ENCODE measurements around the gene ACSS3. TPM values are rescaled to one million over a fixed set of nuclear protein-coding genes. Genes with fewer than 3 reads are reported as not detected.
A peak's percentile ranks its signal among the peaks of the same experiment; 100 is the strongest.

ACSS3 gene
- total and polyA plus RNA-seq, 10 of the 15 experiments (the other 5 are each of a cell fraction or from before 2014, with no cell fraction given): 0.06 to 0.31 TPM; not detected in 8

- Histone ChIP-seq H3K27ac (ENCODE audit: control insufficient read depth, insufficient read depth) (no peak overlapping the region), H3K79me2 (ENCODE audit: control insufficient read depth, insufficient read depth, low read length) (no peaks in the 10 kb centered on the region), H3K4me3 (no peak overlapping the region), H3K36me3 (ENCODE audit: control insufficient read depth in 2 of 2, insufficient read depth in 2 of 2, low read length in 1 of 2) (no peaks in the 10 kb centered on the region), H3K9me3 (replicated peaks; ENCODE audit: control insufficient read depth, insufficient read depth, low read length) (no peaks in the 10 kb centered on the region), H2AFZ (ENCODE audit: control insufficient read depth, low read depth, low read length) (no peak overlapping the region), H3K4me2 (ENCODE audit: control insufficient read depth, insufficient read depth) (no peak overlapping the region), H3K27me3 (replicated peaks in 1 of 2; ENCODE audit: control insufficient read depth in 2 of 2, insufficient read depth in 2 of 2, low read length in 1 of 2) (no peaks in the 10 kb centered on the region), H4K20me1 (ENCODE audit: control insufficient read depth, insufficient read depth) (no peaks in the 10 kb centered on the region), H3K9ac (ENCODE audit: control insufficient read depth, insufficient read depth, low read length) (no peak overlapping the region), H3K4me1 (ENCODE audit: control insufficient read depth, insufficient read depth, low read length) (no peaks in the 10 kb centered on the region)
- WGBS (ENCODE audit: insufficient coverage, insufficient replicate concordance, low lambda C conversion rate, missing lambda C conversion rate): 39% methylated on average over 8 of the region's 8 CpGs
- SMC1A ChIA-PET (ENCODE audit: uncharacterized antibody, unreplicated experiment): interaction anchor here (0.5 kb wide), 1 partner anchor 706 kb away, joined by 3 read pairs; no protein-coding TSS in a partner anchor
- FAIRE-seq (no peak), ATAC-seq (no peak), DNase-seq (ENCODE audit: low read depth, low spot score) (no peak)
- POLR2A ChIA-PET: no interaction called here
- TF ChIP-seq RAD51 (IDR thresholded peaks at IDR 0.05): no peak
- no TSS peak for BruUV-seq (replicated peaks)
- RAD21 ChIA-PET (ENCODE audit: unreplicated experiment): no interaction called here
- intact Hi-C loops (cut with micrococcal nuclease; ENCODE audit: unreplicated experiment) (no loop called here), in situ Hi-C loops (cut with MboI) (no loop called here)
- CTCF ChIA-PET: interaction anchor here (2.6 kb wide), 1 partner anchor 10 kb away, joined by 9 read pairs; no protein-coding TSS in a partner anchor
These were observed 47.8 kb downstream of the ACSS3 start for GRCh38 chr12:81125691-81126090.

- Histone ChIP-seq H3K4me1 (ENCODE audit: control insufficient read depth, insufficient read depth, low read length) (no peaks in the 10 kb centered on the region), H4K20me1 (ENCODE audit: control insufficient read depth, insufficient read depth) (no peaks in the 10 kb centered on the region), H3K36me3 (ENCODE audit: control insufficient read depth in 2 of 2, insufficient read depth in 2 of 2, low read length in 1 of 2) (no peaks in the 10 kb centered on the region), H3K4me2 (ENCODE audit: control insufficient read depth, insufficient read depth) (no peak overlapping the region), H3K9ac (ENCODE audit: control insufficient read depth, insufficient read depth, low read length) (no peak overlapping the region), H2AFZ (ENCODE audit: control insufficient read depth, low read depth, low read length) (no peak overlapping the region), H3K27me3 (replicated peaks in 1 of 2; ENCODE audit: control insufficient read depth in 2 of 2, insufficient read depth in 2 of 2, low read length in 1 of 2) (no peaks in the 10 kb centered on the region), H3K9me3 (replicated peaks; ENCODE audit: control insufficient read depth, insufficient read depth, low read length) (no peaks in the 10 kb centered on the region), H3K79me2 (ENCODE audit: control insufficient read depth, insufficient read depth, low read length) (no peaks in the 10 kb centered on the region), H3K27ac (ENCODE audit: control insufficient read depth, insufficient read depth) (no peak overlapping the region), H3K4me3 (no peak overlapping the region)
- intact Hi-C loops (cut with micrococcal nuclease; ENCODE audit: unreplicated experiment) (loop anchor here (1.0 to 2.0 kb wide), 3 partner anchors 292 to 717 kb away; no protein-coding TSS in a partner anchor), in situ Hi-C loops (cut with MboI) (no loop called here)
- no TSS peak for BruUV-seq (replicated peaks)
- WGBS (ENCODE audit: insufficient coverage, insufficient replicate concordance, low lambda C conversion rate, missing lambda C conversion rate): 0% methylated on average over 2 of the region's 2 CpGs
- CTCF ChIA-PET: interaction anchor here (1.2 to 2.5 kb wide), 5 partner anchors 9 to 656 kb away, joined by 3 to 12 read pairs (median 11); no protein-coding TSS in a partner anchor
- POLR2A ChIA-PET: no interaction called here
- SMC1A ChIA-PET (ENCODE audit: uncharacterized antibody, unreplicated experiment): interaction anchor here (0.6 to 1.3 kb wide), 2 partner anchors 9 kb away, joined by 3 to 4 read pairs; no protein-coding TSS in a partner anchor
- peak; percentile 5 for DNase-seq (ENCODE audit: low read depth, low spot score)
- RAD21 ChIA-PET (ENCODE audit: unreplicated experiment): no interaction called here
- FAIRE-seq: peak; percentile 88
- ATAC-seq: peak; percentile 90
- TF ChIP-seq KLF5 (IDR thresholded peaks at IDR 0.05; ENCODE audit: partially characterized antibody): no peak
- TF ChIP-seq YY1 (IDR thresholded peaks at IDR 0.05; ENCODE audit: low read depth, low read length): no peak
- TF ChIP-seq SMC3 (IDR thresholded peaks at IDR 0.05; ENCODE audit: borderline replicate concordance, low read length): peak; percentile 61; the same call in 1 of the 2 replicates
- TF ChIP-seq RAD21 (IDR thresholded peaks at IDR 0.05; ENCODE audit: insufficient read depth, low read depth, low read length): peak; percentile 60
- TF ChIP-seq NBN (IDR thresholded peaks at IDR 0.05): no peak
- no peak for TF ChIP-seq TCF3 (IDR thresholded peaks at IDR 0.05; ENCODE audit: borderline replicate concordance, insufficient read depth, low read depth, low read length)
- no peak for TF ChIP-seq GATAD2B (conservative IDR thresholded peaks at IDR 0.05; ENCODE audit: low read depth)
- TF ChIP-seq CBX3 (IDR thresholded peaks at IDR 0.05; ENCODE audit: borderline replicate concordance, low read depth): no peak
- peak; percentile 66 to 81 (median 80) for TF ChIP-seq CTCF (IDR thresholded peaks at IDR 0.05 in 2 of 3, conservative IDR thresholded peaks at IDR 0.05 in 1 of 3; ENCODE audit: control insufficient read depth in 2 of 3, extremely low read depth in 1 of 3, insufficient read depth in 1 of 3, low read depth in 3 of 3, low read length in 3 of 3)
- TF ChIP-seq ZBTB4 (CRISPR knock-in tag; IDR thresholded peaks at IDR 0.05): no peak
These were observed 51.2 kb downstream of the ACSS3 start for GRCh38 chr12:81128930-81129554.
